Neural cell (in vitro differentiated cells): ENCODE data around the gene MRPL14.

ENCODE experiments used
- EP300 ChIP-seq: fragments of 450-650 bp; conservative IDR thresholded peaks from 2 replicates; pipeline ENCODE4 v1.6.1; 2014; ENCODE audit warnings: antibody characterized with exemption, mild to moderate bottlenecking, moderate library complexity; ENCODE audit not compliant: poor library complexity, severe bottlenecking
- EZH2 ChIP-seq: fragments of 200-600, 300-800 bp; shearing (Covaris generic), sonication (generic); IDR thresholded peaks from 2 replicates; pipeline ENCODE4 v1.6.1; 2014; ENCODE audit warnings: antibody characterized with exemption, low read length, borderline replicate concordance, mild to moderate bottlenecking; ENCODE audit not compliant: insufficient read depth, poor library complexity, severe bottlenecking
- MXI1 ChIP-seq: fragments of 450-650 bp; conservative IDR thresholded peaks from 2 replicates; pipeline ENCODE4 v1.6.1; 2014; ENCODE audit warnings: antibody characterized with exemption, mild to moderate bottlenecking; ENCODE audit not compliant: poor library complexity, severe bottlenecking
- POLR2AphosphoS5 ChIP-seq: IDR thresholded peaks from 2 replicates; pipeline ENCODE4 v1.6.1; 2012
- RAD21 ChIP-seq: fragments of 450-650 bp; conservative IDR thresholded peaks from 2 replicates; pipeline ENCODE4 v1.6.1; 2014; ENCODE audit warnings: antibody characterized with exemption, mild to moderate bottlenecking, moderate library complexity
- REST ChIP-seq: IDR thresholded peaks from 2 replicates; pipeline ENCODE4 v1.6.1; 2012; ENCODE audit warnings: borderline replicate concordance
- SMC3 ChIP-seq: fragments of 450-650 bp; conservative IDR thresholded peaks from 2 replicates; pipeline ENCODE4 v1.6.1; 2014; ENCODE audit warnings: antibody characterized with exemption, mild to moderate bottlenecking, moderate library complexity; ENCODE audit not compliant: poor library complexity
- TAF1 ChIP-seq: IDR thresholded peaks from 2 replicates; pipeline ENCODE4 v1.6.1; 2012; ENCODE audit warnings: low read depth
- TF ChIP-seq, protein P1 (sequence below): fragments of 450-650 bp; IDR thresholded peaks from 2 replicates; pipeline ENCODE4 v1.5.1; 2014; ENCODE audit warnings: antibody characterized with exemption, mild to moderate bottlenecking, moderate library complexity; ENCODE audit not compliant: poor library complexity, severe bottlenecking

DNA sequence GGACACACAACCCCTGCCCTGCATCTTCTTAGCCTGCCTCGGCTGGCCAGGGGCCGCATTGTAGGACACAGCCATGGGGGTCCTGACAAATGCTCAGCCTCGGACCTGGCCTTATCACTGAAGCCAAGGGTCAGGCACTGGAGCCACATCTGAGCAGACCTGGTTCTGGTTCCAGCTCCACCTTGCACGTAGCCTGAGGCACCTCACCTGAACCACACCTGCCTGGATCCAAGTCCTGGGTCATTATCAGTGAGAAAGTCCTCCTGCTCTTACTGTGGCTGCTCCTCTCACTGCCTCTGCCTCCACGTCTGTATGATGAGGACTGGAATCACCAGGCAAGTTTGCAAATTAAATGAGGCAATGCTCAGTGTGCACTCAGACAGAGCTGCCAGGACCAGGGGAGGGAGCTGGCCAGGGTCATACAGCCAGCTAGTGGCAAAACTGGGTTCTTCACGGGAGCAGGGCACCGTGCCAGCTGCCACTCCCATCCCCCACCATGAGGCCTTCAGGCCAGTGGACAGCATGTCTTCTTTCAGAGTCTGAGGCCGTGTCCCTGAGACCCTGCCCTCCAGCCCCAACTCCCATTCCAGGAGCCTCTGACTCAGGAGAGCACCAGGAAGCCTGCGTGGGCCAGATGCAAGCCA lies 40.2 kb downstream of the MRPL14 start:
- no peak for TF ChIP-seq TAF1
- TF ChIP-seq, protein P1, sequence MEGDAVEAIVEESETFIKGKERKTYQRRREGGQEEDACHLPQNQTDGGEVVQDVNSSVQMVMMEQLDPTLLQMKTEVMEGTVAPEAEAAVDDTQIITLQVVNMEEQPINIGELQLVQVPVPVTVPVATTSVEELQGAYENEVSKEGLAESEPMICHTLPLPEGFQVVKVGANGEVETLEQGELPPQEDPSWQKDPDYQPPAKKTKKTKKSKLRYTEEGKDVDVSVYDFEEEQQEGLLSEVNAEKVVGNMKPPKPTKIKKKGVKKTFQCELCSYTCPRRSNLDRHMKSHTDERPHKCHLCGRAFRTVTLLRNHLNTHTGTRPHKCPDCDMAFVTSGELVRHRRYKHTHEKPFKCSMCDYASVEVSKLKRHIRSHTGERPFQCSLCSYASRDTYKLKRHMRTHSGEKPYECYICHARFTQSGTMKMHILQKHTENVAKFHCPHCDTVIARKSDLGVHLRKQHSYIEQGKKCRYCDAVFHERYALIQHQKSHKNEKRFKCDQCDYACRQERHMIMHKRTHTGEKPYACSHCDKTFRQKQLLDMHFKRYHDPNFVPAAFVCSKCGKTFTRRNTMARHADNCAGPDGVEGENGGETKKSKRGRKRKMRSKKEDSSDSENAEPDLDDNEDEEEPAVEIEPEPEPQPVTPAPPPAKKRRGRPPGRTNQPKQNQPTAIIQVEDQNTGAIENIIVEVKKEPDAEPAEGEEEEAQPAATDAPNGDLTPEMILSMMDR, result no peak
- TF ChIP-seq EZH2, result no peak
- TF ChIP-seq EP300, result no peak
- no peak for TF ChIP-seq POLR2AphosphoS5
- no peak for TF ChIP-seq REST
- TF ChIP-seq RAD21, result no peak
- no peak for TF ChIP-seq SMC3
- no peak for TF ChIP-seq MXI1
